Activated CD8-positive, alpha-beta memory T cell treated with anti-CD3 and anti-CD28 coated beads, Interleukin-2, amount 50 U/mL, for 24 hours (primary cell): Measurements from ENCODE around the gene ROCK2.
"Not testable (repeated sequence)": the region's sequence is repeated elsewhere in the genome, so short reads cannot be mapped to it uniquely, and the experiment has no call there.

Experiments used
- DNase-seq: peaks from one replicate; pipeline ENCODE4 v3.0.0-alpha.2; 2020; ENCODE audit errors: extremely low read depth

ROCK2 gene

GRCh38 chr2:11179899-11180298 lies 164.5 kb downstream of the ROCK2 start:
- no peak for DNase-seq

- DNase-seq, result no peak
These were observed 165.2 kb downstream of the ROCK2 start for GRCh38 chr2:11179196-11179595.

GRCh38 chr2:11177871-11178690 lies 166.4 kb downstream of the ROCK2 start:
- no peak for DNase-seq

GRCh38 chr2:11175293-11175795 lies 169.1 kb downstream of the ROCK2 start:
- DNase-seq, result no peak

- DNase-seq, result no peak
These were observed 170.2 kb downstream of the ROCK2 start for GRCh38 chr2:11174222-11174621.

GRCh38 chr2:11169333-11169732 lies 175.1 kb downstream of the ROCK2 start:
- no peak for DNase-seq

- no peak for DNase-seq
These were observed 175.9 kb downstream of the ROCK2 start for GRCh38 chr2:11168488-11168887.

- no peak for DNase-seq
These were observed 178.0 kb downstream of the ROCK2 start for GRCh38 chr2:11166476-11166875.

- DNase-seq, result not testable (repeated sequence)
These were observed 179.4 kb downstream of the ROCK2 start for GRCh38 chr2:11165046-11165445.

GRCh38 chr2:11163439-11164317 lies 180.8 kb downstream of the ROCK2 start:
- no peak for DNase-seq

GRCh38 chr2:11161747-11162146 lies 182.7 kb downstream of the ROCK2 start:
- DNase-seq, result no peak

GRCh38 chr2:11160731-11161455 lies 183.5 kb downstream of the ROCK2 start:
- no peak for DNase-seq

GRCh38 chr2:11160256-11160655 lies 184.2 kb downstream of the ROCK2 start:
- no peak for DNase-seq

- DNase-seq, result no peak
These were observed 184.8 kb downstream of the ROCK2 start for GRCh38 chr2:11159574-11160170.

- DNase-seq, result no peak
These were observed 185.4 kb downstream of the ROCK2 start for GRCh38 chr2:11158916-11159573.

GRCh38 chr2:11157731-11158130 lies 186.7 kb downstream of the ROCK2 start:
- DNase-seq, result no peak

- no peak for DNase-seq
These were observed 187.1 kb downstream of the ROCK2 start for GRCh38 chr2:11157296-11157695.

- DNase-seq, result no peak
These were observed 187.9 kb downstream of the ROCK2 start for GRCh38 chr2:11156396-11157075.

GRCh38 chr2:11155381-11156035 lies 188.9 kb downstream of the ROCK2 start, which contains the start of gene SLC66A3:
SLC66A3 (plus strand) TSS chr2:11155467; CDS start chr2:11155547, 80 bp downstream.
- DNase-seq, result peak; percentile 21

GRCh38 chr2:11154923-11155380 lies 189.5 kb downstream of the ROCK2 start:
- peak; percentile 93 for DNase-seq
